VCaP (cell line): ENCODE measurements around the gene ASB12.
A peak's percentile ranks its signal among the peaks of the same experiment; 100 is the strongest.

ENCODE experiments used
- H3K27ac ChIP-seq: fragments of 450-650 bp; 2 replicates; pipeline ENCODE4 v1.5.1; 2017
- TF ChIP-seq, protein P1 (sequence below): fragments of 450-650 bp; conservative IDR thresholded peaks from 2 replicates; pipeline ENCODE4 v1.5.1; 2017; ENCODE audit warnings: mild to moderate bottlenecking, moderate library complexity

ASB12 gene

DNA sequence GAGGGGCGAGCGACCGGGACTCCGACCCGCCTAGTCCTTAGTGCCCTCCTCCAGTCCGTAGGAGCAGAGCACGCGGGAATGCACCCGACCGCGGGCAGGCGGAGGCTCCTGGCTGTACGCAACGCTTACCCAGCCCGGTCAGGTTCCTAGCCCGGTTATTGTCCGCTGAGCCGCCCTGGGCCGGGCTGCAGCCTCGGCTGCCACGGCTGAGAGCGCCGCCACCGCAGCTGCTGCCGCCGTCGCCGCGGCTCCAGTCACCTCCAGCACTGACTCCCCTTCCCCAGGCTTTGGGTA is 25.0 kb downstream of the ASB12 start, which contains the start of gene AMER1:
AMER1 (minus strand) TSS at position 268 of the 294 bp plus-strand sequence. CDS start 12,422 bp downstream, outside the sequence.
- TF ChIP-seq, protein P1, sequence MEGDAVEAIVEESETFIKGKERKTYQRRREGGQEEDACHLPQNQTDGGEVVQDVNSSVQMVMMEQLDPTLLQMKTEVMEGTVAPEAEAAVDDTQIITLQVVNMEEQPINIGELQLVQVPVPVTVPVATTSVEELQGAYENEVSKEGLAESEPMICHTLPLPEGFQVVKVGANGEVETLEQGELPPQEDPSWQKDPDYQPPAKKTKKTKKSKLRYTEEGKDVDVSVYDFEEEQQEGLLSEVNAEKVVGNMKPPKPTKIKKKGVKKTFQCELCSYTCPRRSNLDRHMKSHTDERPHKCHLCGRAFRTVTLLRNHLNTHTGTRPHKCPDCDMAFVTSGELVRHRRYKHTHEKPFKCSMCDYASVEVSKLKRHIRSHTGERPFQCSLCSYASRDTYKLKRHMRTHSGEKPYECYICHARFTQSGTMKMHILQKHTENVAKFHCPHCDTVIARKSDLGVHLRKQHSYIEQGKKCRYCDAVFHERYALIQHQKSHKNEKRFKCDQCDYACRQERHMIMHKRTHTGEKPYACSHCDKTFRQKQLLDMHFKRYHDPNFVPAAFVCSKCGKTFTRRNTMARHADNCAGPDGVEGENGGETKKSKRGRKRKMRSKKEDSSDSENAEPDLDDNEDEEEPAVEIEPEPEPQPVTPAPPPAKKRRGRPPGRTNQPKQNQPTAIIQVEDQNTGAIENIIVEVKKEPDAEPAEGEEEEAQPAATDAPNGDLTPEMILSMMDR: no peak
- H3K27ac ChIP-seq: peak within 1 kb of the TSS; percentile 83

DNA sequence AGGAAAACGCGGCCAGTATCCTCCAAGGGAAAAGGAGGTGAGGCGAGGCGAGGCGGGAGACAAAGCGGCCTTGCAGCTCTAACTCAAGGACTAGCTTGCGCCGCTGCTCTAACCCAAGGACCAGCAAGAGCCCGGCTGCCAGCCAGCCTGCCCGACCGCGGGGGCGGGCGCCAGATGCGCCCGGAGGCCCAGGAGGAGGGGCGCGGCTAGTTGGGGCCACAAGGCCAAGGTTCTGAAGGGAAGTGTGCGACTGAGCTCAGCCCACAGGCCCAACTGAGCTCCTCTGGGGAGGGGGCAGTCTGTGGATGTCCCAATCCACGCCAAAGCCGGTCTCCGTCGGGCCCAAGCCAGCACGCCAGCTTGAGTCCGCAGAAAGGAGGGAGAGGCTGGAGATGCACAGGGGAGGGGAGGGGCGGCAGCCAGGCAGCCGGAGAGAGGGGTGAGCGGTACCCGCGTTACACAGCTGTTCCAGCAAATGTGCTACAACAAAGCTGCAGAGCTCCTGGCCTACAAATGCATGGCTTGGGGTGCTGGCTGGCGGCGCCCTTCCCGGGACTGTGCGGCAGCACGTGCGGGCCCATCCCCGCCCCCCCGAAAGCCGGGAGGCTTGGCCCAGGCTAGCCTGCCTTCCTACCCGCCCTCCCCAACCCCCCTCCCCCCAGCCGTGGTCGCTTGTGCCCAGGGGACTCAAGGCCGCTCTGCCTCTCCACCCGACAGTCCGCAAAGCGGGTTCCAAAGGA is 25.5 kb downstream of the ASB12 start:
- peak overlapping the region; percentile 83 for H3K27ac ChIP-seq
- TF ChIP-seq, protein P1: no peak

DNA sequence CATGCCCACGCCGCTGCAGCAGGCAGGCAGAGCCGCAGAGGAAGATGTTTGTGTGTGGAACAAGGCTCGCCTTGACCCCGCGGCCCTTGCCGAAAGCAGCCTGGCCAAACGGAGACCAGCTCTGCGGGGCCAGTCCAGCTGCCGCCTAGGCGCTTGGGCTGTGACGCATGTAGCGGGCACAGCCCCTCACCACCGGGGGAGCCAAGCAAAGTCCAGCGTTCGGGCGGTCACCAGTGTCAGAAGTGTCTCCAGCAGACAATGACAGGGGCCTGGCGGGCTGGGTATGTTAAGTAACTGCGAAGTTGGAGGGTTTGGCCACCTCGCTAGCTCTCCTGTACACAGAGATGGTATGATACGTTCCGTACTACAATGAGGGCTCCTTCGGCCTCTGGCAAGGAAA is 26.2 kb downstream of the ASB12 start:
- TF ChIP-seq, protein P1: no peak
- peak overlapping the region; percentile 83 for H3K27ac ChIP-seq

DNA sequence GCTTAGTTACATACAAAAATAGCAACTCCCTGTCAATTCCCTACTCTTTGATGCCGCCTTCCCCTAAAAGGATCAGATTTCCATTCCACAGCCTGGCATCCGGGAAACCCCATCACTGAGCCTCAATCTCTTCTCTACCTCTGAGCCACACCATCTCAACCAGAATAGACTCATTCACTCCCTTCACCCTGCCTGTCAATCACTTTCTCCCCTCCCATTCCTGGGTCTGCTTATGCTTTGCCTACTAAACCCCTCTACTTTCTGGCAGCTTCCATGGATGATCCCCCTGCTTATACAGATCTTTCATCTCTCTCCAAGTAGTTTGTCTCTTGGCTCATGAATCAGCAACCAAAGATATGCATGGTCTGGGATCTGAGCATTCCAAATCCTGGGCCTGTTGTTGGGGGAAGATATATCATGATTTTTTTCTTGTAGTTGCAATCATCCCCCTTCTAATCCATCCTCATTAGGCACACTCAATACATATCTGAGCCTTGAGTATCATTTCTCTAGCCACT is 27.5 kb downstream of the ASB12 start:
- H3K27ac ChIP-seq: no peak overlapping the region
- TF ChIP-seq, protein P1: no peak

DNA sequence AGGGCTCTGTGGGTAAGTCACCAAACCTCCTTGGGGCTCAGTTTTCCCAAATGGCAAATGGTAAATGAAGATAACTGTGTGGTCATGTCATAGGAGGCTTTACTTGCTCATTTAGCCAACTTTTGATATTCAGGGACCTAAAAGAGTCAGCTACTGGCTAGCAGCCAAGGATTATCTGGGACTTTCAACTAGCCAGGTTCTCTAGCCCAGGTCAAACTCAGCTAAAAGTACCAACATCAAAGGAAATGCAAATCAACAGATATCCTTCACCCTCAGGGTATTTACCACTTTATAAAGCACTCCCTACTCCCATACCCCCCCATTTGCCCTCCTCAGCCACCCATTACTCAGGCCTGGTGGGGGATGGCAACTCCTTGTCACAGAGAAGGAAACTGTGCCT is 32.4 kb downstream of the ASB12 start:
- H3K27ac ChIP-seq: no peak overlapping the region
- TF ChIP-seq, protein P1: no peak

DNA sequence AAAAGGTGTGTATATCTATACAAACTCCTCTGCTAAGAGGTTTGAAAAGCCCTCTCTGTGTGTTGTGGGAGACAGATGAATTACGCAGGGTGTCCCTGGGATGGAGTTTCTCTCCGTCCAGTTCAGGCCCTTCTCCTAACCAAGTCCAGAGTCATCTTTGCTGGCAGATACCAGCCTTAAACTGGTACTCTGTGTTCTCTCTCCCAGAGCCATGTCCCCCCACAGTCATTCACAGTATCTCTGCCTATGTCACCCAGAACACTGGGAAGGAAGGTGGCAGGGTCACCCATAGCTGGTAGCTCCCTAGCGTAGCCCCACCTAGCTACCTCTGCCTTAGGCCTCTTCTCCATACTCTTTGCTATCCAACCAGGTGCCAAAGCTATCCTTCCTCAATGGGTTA is 33.8 kb downstream of the ASB12 start:
- H3K27ac ChIP-seq: no peak overlapping the region
- TF ChIP-seq, protein P1: no peak

DNA sequence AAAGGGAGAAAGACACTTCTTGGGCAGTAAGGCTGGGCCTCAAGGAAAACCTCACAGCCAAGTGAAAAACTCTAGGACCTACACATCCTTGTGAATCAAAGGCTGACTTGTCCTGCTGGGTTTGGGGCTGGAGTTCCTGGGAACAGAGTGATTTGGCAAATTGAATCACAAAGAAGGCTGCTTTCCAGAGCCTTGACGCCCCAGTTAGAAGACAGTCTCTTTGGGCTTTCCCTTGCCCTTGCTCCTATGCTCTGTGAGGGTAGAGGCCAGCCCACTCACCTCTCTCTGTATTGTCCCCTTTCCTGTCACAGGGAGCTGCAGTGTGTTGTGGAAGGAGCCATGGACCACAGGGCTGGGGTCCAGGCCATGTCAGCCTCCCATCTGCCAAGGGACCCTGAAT is 34.5 kb downstream of the ASB12 start:
- H3K27ac ChIP-seq: no peak overlapping the region
- TF ChIP-seq, protein P1: no peak
